ENCODE data around the gene MEIS2.

MEIS2 gene

DNA sequence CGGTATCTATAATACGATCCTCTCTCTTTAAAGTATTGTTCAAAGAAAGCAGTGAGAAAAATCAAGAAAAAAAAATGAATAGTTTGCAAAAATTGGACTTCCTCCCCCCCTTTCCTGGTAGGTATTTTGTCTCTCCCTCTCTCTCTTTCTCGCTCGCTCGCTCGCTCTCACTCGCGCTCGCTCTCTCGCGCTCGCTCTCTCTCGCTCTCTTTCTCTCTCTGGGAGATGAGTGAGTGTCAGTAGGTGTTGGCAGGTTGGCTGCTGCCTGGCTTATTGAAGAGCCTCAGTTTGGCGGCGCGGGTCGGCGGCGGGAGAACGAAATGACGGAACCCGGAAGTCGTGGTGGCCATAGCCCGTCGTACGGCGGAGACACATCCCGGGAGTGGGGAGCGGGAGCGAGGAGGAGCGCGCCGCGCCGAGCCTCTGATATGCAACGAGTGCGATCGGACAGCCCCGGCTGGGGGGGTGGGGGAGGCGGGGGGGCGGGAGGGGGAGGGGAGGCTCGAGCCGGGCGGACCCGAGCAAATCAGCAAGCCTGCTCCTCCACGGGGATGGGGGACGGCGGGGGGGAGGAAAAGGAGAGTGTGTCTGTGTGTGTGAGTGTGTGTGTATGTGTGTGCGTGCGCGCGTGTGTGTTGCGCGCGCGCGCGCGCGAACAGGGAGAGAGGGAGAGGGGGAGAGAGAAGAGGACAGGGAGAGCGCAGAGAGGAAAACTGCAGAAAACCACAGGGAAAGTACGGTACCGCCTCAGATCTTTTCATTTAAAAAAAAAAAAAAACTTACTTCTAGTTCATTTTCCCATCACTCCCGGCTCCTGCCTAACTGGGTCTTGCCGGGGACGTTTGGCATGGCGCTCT is at the start of gene MEIS2:
Gene MEIS2 (minus strand): TSS at position 441 of the 857 bp plus-strand sequence. CDS start 1,083 bp downstream, outside the sequence.
- DNase-seq (ENCODE audit: low read depth in 3 of 3): no peak

DNA sequence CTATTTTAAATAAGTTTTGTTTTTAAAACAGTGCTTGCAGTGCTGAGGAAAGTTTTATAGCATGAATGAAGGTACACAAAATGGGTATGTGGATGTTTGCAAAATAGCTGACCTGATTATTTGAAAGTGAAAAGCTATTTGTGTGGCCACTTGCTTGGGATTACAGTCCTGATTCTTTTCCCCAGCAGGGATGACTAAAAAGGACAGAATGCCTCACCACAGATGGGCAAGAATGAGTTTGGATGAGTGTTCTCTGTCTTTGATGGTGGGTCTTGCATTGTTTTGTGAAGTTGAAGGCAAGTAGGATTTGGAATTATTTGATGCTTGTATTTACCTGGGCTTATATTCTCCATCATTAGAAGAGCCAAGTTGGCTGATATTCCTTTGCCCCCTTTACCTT is 48.8 kb upstream of the MEIS2 start:
- DNase-seq (ENCODE audit: low read depth in 3 of 3): no peak

DNA sequence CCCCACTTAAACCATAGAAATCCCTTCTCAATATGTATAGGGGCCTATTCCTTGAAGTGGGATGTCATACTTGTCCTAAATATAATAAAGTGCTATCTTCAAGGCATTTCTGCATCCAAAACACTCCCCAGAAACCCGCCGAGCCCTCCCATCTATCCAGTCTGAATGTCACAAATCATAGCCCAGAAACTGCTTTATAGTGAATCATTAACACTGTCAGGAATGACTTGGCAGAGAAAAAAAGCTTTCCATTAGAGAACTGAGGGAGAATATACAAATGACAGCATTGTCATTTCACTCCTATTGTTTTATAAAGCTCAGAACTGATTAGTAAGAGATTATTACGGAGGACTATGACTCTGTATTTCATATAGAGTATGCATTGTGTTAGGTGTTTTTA is 48.4 kb upstream of the MEIS2 start:
- DNase-seq (ENCODE audit: low read depth in 3 of 3): no peak

DNA sequence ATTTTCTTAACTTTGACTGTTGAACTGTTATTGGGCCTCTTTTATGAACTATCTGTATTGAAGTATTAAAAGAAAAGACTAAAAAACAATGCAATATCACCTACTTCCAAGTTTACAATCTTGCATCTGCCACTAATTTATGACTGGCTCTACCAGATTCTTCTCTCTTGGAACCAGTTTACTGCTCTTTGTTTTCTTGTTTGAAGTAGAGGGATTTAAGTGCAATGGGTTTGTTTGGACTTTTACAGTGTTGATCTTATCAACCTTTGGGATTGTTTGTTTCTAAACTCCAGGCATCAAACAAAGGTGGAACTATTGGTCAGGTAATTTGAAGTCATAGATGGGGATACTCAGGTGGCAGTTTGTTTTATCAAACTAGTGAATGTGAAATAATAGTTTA is 43.0 kb upstream of the MEIS2 start:
- no peak for DNase-seq (ENCODE audit: low read depth in 3 of 3)

DNA sequence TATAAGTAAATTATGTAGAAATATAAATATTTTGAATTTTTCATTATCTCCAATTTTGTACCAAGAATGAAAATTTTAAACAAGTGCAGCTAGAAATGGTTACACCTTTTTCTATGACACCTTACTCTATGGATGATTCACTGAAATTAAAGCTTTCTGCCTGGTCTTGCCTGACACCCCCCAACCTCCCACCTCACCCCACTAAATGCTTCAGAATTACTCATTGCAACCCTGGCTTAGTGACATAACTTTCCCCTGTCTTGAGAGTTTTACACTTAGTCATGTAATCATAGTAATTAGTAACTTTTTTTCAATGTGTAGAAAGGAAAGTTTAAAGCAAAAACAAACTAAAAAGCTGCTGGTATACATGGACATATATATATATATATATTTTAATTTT is 42.0 kb upstream of the MEIS2 start:
- DNase-seq (ENCODE audit: low read depth in 3 of 3): no peak

DNA sequence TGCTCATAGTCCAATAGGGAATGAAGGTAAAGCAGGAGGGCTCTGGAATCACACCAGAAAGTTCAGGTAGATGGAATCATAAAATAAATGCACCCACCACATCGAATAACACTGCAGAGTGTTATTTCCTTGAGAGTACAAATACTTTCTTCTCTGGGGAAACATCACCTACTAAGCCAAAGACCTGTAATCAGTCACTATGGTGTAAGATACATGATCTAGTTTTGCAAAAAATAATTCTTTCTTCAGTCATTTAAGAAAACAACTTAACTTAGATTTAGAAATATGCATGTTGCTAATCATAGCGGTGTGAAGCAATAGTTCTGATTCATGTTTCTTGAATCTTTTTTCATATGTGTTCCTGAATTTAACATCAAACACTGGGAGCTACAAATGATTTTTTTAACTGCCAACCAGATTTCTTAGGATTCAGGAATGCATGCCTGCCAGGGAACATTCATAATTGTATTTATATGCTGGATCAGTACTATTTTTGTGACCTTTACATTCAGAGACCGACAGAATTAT is 40.2 kb upstream of the MEIS2 start:
- DNase-seq (ENCODE audit: low read depth in 3 of 3): no peak

DNA sequence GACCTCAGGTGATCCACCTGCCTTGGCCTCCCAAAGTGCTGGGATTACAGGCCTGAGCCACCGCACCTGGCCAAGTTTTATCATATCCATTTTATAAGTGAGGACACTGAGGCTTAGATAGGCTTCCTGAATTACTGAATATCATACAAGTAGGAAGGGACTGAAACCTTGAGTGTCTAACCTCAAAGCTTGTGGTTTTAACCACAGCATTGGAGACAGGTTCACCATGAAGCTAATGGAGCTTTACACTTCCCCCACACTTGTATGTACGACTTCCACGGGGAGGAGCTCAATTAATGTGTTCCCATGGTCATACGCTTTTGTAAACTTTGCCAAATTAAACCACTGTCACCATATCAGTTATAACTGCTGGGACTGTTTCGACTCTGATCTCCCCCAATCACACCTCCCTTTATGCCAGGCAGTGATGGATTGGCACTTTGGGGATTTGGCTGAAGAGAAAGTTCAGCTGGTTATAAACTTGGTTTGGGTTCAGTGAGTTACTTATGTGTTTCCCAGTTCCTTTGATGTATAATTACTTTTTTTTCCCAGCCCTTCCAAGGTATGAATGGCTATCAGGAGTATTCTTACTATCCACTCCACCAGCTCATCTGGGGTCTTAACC is 38.4 kb upstream of the MEIS2 start:
- no peak for DNase-seq (ENCODE audit: low read depth in 3 of 3)

DNA sequence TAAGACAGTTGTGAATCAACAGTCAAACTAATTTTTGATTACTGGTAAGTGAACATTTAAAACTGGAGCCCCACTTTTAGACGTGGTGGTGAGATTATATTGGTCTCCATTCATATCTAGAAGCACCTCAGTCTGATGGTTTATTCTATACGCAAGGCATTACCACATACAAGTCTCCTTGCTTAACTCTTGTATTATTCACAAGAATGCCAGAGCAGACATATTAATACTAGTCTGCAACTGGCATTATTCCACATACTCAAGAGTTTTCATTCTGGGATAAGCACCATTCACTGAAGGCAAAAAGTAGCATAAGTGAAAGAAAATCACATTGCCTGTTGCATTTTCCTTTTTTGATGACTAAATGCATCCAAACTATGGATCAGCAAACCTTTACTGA is 36.9 kb upstream of the MEIS2 start:
- no peak for DNase-seq (ENCODE audit: low read depth in 3 of 3)

DNA sequence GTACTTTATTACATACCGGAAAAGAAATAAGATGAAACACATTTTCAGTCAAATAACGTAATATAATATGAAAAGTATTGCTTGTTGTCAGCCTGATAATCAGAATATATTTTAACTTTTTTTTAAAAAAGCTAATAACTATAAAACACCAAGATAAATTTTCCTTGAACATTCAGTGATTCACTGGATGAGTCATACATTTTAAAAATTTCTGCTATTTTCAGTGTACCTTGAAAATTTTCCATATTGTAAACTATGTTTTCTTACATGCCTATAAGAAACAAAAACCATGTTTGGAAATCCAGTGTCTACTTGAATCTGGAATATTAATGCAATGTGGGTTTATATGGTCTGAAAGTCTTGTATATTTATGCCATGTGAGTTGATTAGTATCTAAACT is 36.3 kb upstream of the MEIS2 start:
- DNase-seq (ENCODE audit: low read depth in 3 of 3): no peak

DNA sequence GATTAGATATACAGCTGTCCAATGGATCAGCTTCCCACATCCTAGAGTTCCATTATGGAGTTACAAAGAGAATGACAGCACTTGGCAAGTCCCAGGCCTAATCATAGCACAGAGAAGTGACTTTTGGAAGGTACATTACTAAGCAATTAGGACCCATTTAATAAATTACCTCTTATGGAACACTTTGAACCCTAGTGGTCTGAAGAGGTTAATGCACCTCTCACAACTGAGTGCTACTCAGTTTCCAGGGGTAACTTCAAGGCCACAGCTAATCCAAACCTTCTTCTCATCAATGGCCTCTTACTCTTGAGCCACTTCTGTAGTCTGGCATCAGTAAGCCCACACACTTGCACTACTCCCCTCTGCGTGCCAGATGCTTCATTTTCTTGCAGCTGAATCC is 34.9 kb upstream of the MEIS2 start:
- DNase-seq (ENCODE audit: low read depth in 3 of 3): no peak

DNA sequence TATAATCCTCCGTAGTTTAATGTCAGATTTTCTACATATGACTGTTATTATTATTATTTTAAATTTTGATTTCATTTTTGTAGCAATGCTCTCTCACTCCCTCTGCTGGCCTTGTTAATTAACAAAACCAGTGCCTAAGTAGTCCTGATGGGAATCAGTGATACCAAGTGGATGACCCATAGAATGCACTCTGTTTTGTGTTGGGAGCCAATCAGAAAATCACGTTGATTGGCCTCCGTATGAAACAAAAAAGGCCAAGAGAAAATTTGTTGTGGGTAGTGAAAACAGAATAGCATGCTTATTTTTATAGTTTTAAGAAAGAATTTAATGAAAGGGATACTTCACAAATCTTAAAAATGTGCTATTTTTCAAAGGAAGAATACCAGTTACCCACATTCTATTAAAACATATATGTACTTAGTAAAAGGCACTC is 34.4 kb upstream of the MEIS2 start:
- no peak for DNase-seq (ENCODE audit: low read depth in 3 of 3)

DNA sequence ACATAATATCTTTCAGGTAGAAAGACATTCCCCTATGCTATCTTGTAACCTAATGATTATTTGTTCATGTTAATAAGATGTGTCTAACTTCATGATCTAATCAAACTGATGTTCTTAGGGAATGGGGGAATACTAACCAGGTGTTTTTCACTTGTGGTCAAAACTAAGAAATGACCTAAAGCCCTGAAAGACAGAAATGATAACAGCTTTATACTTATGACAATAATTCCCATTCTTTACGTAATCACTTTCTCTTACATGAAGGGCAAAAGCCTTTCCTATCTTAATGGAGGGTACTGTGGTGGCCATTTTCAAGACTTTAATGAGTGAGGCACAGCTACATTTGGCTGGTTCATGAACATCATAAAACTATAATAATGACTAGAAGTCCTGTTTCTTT is 33.9 kb upstream of the MEIS2 start:
- DNase-seq (ENCODE audit: low read depth in 3 of 3): no peak

DNA sequence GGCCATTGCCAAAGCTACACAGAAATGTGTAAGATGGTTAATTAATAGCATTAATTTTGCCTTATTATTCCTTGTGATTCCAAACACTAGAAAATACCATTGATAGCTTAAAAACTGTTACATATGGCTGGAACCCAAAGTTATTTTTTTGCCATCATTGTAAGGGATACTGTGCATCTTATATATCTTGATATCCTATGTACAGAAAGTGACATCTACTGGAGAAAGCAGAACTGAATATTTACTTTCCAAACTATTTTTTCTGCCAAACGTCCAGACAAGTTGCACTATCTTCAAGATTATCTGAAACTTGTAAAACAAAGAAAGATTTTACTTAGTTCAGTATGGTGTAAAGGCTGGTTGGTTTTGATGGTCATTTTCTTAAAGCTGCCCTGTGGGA is 33.3 kb upstream of the MEIS2 start:
- DNase-seq (ENCODE audit: low read depth in 3 of 3): no peak

DNA sequence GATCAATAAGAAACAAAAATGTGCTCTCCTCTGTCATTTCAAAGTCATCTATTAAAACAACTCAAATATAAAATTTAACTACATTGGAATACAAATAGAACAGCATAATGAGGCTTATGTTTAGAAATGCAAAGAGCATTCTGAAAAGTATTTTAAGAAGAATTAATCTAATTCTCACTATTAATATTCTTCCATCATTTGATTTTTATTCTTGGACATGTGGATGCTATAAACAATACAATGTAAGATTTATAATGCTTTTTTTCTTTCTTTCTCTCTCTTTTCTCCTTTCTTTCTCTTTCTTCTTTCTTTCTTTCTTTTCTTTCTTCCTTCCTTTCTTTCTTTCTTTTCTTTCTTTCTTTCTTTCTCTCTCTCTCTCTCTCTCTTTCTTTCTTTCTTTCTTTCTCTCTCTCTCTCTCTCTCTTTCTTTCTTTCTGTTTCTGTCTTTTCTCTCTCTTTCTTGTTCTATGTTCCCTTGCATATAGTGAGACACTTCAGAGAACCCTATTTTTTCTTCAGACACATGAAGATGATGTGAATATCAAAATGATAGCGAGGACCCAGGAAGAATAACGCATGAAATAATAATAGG is 32.6 kb upstream of the MEIS2 start:
- no peak for DNase-seq (ENCODE audit: low read depth in 3 of 3)

DNA sequence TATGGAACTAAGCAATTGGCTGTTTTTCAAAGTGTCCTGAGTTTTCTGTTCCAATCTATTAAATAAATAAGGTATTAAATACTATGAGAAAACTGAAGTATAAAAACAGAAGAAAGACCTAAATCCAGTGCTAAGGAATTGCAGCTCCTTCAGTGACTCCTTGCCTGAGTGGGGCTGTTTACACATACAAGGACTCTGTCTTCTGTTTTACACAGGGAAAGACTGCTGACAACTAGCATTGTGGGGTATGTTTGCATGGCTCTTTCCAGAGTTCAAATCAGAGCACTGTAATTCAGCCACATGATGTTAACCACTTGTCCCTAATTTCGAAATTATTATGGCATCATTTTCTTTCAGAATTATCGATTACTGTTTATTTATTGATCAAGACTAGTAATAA is 31.3 kb upstream of the MEIS2 start:
- no peak for DNase-seq (ENCODE audit: low read depth in 3 of 3)

DNA sequence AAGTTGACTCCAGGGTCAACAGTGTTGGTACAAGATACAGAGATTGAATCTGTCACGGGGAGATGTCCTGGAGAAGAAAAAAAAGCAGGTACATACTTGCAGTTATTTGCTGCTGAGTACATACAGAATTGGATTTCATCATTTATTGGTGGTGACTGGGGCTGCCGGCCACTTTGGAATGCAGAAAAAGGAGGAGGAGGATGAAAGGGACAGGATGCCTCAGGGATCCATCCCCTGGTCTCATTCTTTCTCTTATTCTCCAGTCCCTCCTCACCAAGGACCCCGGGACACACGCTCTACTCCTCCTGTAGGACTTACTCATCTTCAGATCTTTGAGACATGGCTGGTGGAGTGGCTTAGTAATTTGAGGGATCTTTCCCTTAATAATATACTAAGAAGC is 30.0 kb upstream of the MEIS2 start:
- no peak for DNase-seq (ENCODE audit: low read depth in 3 of 3)

DNA sequence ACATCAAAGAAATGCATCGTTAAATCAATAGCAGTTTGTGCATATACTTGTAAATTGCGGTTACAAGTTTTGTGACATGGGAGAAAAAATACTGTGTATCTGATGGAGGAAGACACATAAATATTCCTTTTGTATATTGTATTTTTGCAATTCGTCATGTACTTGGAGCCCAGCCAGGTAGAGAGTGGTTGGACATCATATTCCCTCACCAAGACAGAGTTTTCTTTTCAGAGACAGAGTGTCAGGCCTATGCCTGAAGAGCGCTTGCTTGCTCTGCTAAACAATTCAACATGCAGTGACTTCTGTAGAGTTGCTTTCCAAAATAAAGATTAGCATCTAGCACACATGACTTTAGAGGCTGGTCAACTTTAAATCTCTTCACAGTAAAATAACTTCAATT is 24.8 kb upstream of the MEIS2 start:
- no peak for DNase-seq (ENCODE audit: low read depth in 3 of 3)

DNA sequence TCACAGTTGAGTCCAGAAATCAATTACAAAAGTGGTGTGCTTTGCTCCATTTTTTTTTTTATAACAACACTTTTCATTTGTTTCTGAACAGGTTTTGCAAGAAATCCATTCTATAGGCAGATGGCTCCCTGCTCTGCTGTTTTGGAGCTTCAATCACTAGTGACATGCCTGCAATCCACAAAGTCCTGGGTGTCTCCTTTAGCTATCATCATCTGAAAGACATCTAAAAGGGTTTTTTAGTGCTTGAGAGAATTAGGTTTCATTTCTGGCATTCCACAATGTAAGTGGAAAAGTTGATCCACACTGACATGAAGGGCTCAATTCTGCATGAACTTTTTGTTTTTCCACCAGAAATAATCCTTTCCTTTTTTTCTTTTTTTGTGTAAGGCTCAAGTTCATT is 24.0 kb upstream of the MEIS2 start:
- DNase-seq (ENCODE audit: low read depth in 3 of 3): no peak

DNA sequence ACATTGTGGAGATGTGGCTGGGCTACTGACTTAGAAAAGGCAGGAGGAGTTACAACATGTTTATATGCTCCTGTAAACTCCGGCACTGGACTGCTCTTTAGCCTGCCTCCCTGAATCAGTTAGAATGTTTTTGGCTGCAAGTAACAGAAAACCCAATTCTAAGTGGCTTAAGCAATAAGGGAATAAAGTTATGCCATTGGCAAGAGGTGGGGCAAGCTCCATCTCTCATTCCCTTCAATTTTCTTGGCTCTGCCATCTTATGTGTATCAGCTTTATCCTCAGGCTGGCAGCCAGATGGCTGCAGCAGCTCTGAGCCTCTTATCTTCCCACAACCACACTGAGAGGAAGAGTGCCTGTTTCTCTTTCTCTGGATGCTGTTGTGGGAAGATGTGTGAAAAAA is 22.4 kb upstream of the MEIS2 start:
- DNase-seq (ENCODE audit: low read depth in 3 of 3): no peak

DNA sequence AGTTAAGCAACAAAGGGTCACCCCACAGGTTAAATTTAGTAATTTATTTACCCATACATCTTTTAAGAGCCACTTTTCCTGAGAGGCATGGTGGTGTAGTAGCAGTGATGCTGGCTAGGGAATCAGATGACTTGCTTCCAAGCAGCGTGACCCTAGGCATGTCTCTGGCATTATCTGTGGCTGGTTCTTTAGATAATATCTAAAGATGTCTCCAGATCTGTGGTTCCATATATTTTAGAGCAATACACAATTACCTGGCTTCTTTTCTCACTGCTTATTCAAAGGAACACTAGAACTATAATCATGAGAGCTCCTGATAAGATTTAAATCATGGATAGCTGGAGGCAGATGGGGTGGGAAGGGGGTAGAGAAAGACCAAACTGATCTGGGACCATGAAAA is 21.1 kb upstream of the MEIS2 start:
- no peak for DNase-seq (ENCODE audit: low read depth in 3 of 3)

DNA sequence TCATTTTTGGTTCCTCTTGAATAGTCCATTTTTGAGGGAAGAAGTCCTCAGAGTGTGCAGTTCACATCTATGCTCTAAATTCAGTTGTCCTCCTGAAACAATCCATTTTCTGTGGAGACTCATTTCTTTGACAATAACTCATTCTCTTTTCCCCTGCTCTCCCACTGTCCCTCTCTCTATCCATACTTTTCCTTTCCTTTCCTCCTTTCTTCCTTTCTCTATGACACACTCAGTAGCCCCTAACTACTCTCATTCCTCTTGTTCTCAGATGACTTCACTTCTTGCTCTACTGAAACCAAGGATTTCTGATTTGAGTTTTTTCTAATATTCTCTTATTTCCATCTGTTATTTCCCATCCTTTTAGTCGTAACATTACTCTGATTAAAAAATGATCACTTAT is 16.7 kb upstream of the MEIS2 start:
- no peak for DNase-seq (ENCODE audit: low read depth in 3 of 3)

DNA sequence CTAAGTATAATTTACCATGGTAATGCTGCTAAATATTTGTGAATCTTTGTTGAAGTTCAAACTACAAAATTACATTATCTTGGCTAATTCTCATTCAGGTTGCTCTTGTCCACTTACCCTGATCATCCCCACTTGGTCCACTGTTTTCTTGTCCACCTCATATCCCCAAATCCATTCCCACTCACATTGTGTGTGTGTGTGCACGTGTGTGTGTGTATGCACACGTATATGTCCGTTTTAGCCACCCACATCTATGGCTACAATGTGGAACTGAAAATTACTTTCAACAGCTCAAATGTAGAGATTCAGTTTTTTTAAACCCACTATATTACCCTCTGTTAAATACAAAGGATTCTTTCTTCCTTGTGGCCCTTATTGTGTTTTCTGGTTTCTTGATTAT is 15.2 kb upstream of the MEIS2 start:
- no peak for DNase-seq (ENCODE audit: low read depth in 3 of 3)
